Calu3 (cell line): ENCODE data around the gene TRIM33. TPM values are rescaled to one million over a fixed set of nuclear protein-coding genes. Genes with fewer than 3 reads are reported as not detected.

ENCODE experiments used
- total RNA-seq: library from RNA; stranded (reverse); gene quantifications from 2 replicates; pipeline ENCODE4 v1.2.3, GENCODE V29; 2022

TRIM33 gene
- total RNA-seq, 1 experiment from 2014 or later = 42.0 TPM

Other genes starting within 250 kb of the TRIM33 start
- gene BCAS2, start 70.4 kb upstream of the TRIM33 start, total RNA-seq = 30.7 and 34.7 TPM in 2 replicates
- gene DENND2C, start 158.8 kb upstream of the TRIM33 start, total RNA-seq = 1.2 and 1.3 TPM in 2 replicates
- gene AMPD1, start 184.3 kb upstream of the TRIM33 start, total RNA-seq = not detected in 2 replicates
- gene NRAS, start 205.6 kb upstream of the TRIM33 start, total RNA-seq = 29.1 and 29.4 TPM in 2 replicates
- 333 and 362 TPM in 2 replicates for gene CSDE1, start 246.8 kb upstream of the TRIM33 start, total RNA-seq